ENCODE measurements around the gene COA1. TPM values are rescaled to one million over a fixed set of nuclear protein-coding genes. Genes with fewer than 3 reads are reported as not detected.
"Not testable (repeated sequence)": the region's sequence is repeated elsewhere in the genome, so short reads cannot be mapped to it uniquely, and the experiment has no call there.

COA1 gene
- total RNA-seq, 4 donors from 2014 or later: 35.3 to 775 (median 40.0) TPM

DNA sequence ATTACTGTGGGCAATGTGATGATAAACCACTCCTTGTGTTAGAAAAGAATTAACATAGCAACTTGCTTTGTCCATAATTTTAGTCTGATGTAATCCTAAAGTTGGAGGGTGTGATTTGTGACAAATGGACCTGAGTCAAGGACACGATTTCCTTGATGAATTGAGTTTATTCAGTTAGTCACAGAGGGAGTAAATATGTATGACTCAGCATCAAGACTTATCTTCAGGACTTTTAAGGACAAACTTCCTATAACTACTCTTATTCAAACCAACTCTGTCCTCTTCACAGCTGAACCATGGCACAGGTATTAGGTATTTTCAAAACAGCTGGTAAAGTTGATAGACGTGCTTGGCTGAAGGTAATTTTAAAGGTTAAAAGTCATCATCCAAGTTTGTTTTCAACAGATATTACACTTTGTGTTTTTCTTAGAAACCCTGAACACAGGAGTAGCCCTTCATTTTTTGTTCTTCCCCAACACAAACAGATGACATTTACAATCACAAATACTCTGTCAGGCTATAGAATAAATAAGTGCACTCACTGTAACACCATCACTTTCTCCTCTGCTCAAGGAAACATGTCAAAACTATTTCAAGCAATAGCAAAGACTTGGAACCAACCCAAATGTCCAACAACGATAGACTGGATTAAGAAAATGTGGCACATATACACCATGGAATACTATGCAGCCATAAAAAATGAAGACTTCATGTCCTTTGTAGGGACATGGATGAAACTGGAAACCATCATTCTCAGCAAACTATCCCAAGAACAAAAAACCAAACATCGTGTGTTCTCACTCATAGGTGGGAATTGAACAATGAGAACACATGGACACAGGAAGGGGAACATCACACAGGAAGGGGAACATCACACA, 54.5 kb downstream of the COA1 start:
- no peak overlapping the region for H3K27ac ChIP-seq
- WGBS: 46% methylated on average over 4 of the region's 4 CpGs
- TF ChIP-seq POLR2AphosphoS5 (IDR thresholded peaks at IDR 0.05) (no peak), EP300 (IDR thresholded peaks at IDR 0.05) (no peak), POLR2A (IDR thresholded peaks at IDR 0.05) (no peak)
- TF ChIP-seq, protein P1, sequence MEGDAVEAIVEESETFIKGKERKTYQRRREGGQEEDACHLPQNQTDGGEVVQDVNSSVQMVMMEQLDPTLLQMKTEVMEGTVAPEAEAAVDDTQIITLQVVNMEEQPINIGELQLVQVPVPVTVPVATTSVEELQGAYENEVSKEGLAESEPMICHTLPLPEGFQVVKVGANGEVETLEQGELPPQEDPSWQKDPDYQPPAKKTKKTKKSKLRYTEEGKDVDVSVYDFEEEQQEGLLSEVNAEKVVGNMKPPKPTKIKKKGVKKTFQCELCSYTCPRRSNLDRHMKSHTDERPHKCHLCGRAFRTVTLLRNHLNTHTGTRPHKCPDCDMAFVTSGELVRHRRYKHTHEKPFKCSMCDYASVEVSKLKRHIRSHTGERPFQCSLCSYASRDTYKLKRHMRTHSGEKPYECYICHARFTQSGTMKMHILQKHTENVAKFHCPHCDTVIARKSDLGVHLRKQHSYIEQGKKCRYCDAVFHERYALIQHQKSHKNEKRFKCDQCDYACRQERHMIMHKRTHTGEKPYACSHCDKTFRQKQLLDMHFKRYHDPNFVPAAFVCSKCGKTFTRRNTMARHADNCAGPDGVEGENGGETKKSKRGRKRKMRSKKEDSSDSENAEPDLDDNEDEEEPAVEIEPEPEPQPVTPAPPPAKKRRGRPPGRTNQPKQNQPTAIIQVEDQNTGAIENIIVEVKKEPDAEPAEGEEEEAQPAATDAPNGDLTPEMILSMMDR (IDR thresholded peaks at IDR 0.05): no peak
- peaks cover 12% of the 10 kb centered on the region for H3K4me1 ChIP-seq
- H3K27me3 ChIP-seq: no peaks in the 10 kb centered on the region
- H3K36me3 ChIP-seq: no peaks in the 10 kb centered on the region
- H3K9me3 ChIP-seq: no peaks in the 10 kb centered on the region
- DNase-seq (ENCODE audit: low spot score in 2 of 2): no peak
- H3K4me3 ChIP-seq: no peak overlapping the region

DNA sequence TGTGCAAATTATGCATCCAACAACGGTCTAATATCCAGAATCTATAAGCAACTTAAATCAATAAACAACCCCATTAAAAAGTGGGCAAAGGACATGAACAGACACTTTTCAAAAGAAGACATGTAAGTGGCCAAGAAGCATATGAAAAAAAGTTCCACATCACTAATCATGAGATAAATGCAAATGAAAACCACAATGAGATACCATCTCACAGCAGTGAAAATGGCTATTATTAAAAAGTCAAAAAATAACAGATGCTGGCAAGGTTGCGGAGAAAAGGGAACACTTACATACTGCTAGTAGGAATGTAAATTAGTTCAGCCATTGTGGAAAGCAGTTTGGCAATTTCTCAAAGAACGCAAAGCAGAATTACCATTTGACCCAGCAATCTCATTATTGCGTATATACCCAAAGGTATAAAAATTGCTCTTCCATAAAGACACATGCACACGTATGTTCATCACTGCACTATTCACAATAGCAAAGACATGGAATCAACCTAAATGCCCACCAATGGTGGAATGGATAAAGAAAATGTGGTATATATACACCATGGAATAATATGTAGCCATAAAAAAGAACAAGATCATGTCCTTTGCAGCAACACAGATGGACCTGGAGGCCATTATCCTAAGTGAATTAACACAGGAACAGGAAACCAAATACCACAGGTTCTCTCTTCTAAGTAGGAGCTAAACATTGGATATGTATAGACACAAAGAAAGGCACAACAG, 55.9 kb downstream of the COA1 start:
- not testable (repeated sequence) for H3K4me3 ChIP-seq; H3K9me3 ChIP-seq; H3K27ac ChIP-seq; DNase-seq (ENCODE audit: low spot score in 2 of 2); H3K36me3 ChIP-seq; H3K27me3 ChIP-seq
- peaks cover 12% of the 10 kb centered on the region for H3K4me1 ChIP-seq
- WGBS: 75% methylated on average over 5 of the region's 5 CpGs

DNA sequence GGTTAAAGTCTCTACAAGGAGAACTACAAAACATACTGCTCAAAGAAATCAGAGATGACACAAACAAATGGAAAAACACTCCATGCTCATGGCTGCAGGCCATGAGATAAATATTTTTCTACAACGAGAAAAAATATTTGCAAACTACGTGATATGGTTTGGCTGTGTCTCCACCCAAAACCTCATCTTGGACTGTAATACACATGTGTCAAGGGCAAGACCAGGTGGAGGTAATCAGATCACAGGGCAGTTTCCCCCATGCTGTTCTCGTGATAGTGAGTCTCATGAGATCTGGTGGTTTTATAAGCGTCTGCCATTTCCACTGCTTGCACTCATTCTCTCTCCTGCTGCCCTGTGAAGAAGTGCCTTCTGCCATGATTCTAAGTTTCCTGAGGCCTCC, 57.8 kb downstream of the COA1 start:
- 85% methylated on average over 4 of the region's 4 CpGs for WGBS
- H3K36me3 ChIP-seq: no peaks in the 10 kb centered on the region
- H3K27me3 ChIP-seq: no peaks in the 10 kb centered on the region
- H3K4me3 ChIP-seq: no peak overlapping the region
- no peak for DNase-seq (ENCODE audit: low spot score in 2 of 2)
- H3K9me3 ChIP-seq: no peaks in the 10 kb centered on the region
- no peak for TF ChIP-seq POLR2A (IDR thresholded peaks at IDR 0.05)
- no peak for TF ChIP-seq POLR2AphosphoS5 (IDR thresholded peaks at IDR 0.05)
- no peak for TF ChIP-seq EP300 (IDR thresholded peaks at IDR 0.05)
- TF ChIP-seq, protein P1 (IDR thresholded peaks at IDR 0.05): no peak
- H3K4me1 ChIP-seq: peaks cover 12% of the 10 kb centered on the region
- H3K27ac ChIP-seq: no peak overlapping the region

DNA sequence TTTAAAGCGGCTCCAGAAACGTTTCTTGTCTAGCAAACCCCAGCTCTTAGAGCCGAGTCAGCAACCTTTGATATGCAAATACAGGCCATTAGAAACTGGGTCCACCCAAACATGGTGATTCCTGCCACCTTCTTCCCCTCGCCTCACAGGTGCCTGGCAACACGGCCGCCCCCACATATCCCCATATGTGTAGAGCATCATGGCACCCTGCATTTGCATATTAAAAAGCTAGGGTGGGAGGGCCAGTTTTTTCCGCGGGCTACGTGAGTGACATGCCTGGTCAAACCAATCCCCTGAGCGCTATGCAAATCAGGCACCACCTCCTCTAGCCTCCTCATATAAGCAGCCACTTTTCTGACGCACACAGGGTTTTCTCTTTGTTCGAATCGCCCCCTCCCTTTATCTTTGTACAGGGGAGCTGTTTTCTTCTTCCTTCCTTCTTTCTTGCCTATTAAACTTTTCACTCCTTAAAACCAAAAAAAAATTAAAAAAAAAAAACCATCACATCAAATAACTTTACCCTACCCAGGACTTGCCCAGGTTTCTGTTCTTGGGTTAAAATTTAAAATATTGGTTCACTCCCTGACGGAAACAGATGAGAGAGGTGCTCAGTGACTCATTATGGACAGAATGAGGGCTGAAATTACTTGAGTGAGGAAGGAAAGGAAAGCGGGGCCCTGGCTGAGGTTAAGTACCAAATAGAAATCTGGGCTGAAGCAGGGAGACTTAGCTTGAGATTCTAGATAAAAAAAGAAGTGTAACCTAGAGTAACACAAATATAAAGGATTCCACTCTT, 59.8 kb downstream of the COA1 start:
- Histone ChIP-seq H3K9me3 (no peaks in the 10 kb centered on the region), H3K27ac (no peak overlapping the region), H3K27me3 (no peaks in the 10 kb centered on the region), H3K36me3 (no peaks in the 10 kb centered on the region), H3K4me3 (no peak overlapping the region), H3K4me1 (peaks cover 8% of the 10 kb centered on the region)
- TF ChIP-seq EP300 (IDR thresholded peaks at IDR 0.05): no peak
- TF ChIP-seq POLR2AphosphoS5 (IDR thresholded peaks at IDR 0.05): no peak
- TF ChIP-seq, protein P1 (IDR thresholded peaks at IDR 0.05): no peak
- no peak for TF ChIP-seq POLR2A (IDR thresholded peaks at IDR 0.05)
- no peak for DNase-seq (ENCODE audit: low spot score in 2 of 2)
- 83% methylated on average over 15 of the region's 15 CpGs for WGBS

DNA sequence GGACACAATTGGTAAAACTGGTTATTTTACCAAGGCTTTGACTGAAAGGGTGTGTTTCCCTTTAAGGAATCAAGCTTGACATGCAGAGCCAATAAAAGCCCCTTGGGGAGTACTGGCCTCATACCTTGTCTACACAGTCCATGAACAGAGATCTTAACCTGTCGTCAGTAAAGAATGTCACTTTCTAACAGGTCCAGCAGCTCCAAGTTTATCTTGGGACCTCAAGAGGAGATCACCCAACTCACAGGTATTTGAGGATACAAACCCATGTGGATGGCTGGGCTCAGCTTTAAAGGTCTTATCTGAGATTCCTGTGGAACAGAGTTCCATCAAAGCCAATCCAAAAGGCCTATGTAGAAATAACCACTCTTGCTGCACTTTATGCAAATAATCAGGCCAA, 61.3 kb downstream of the COA1 start:
- WGBS: 86% methylated on average over 1 of the region's 1 CpG
- TF ChIP-seq POLR2AphosphoS5 (IDR thresholded peaks at IDR 0.05) (no peak), EP300 (IDR thresholded peaks at IDR 0.05) (no peak), POLR2A (IDR thresholded peaks at IDR 0.05) (no peak)
- TF ChIP-seq, protein P1 (IDR thresholded peaks at IDR 0.05): no peak
- no peak overlapping the region for H3K4me3 ChIP-seq
- H3K4me1 ChIP-seq: peaks cover 4% of the 10 kb centered on the region
- no peaks in the 10 kb centered on the region for H3K27me3 ChIP-seq
- no peaks in the 10 kb centered on the region for H3K36me3 ChIP-seq
- DNase-seq (ENCODE audit: low spot score in 2 of 2): no peak
- no peak overlapping the region for H3K27ac ChIP-seq
- no peaks in the 10 kb centered on the region for H3K9me3 ChIP-seq
